Esophagus (tissue), 2 donors: ENCODE data around the gene ART4. TPM values are rescaled to one million over a fixed set of nuclear protein-coding genes. Genes with fewer than 3 reads are reported as not detected.
A peak's percentile ranks its signal among the peaks of the same experiment; 100 is the strongest.

Experiments used
- H3K27ac ChIP-seq, 2 donors: one replicate each; pipeline ENCODE4 v1.5.1; 2013; ENCODE audit warnings: low read depth in 2 of 2, mild to moderate bottlenecking in 2 of 2, inconsistent platforms in 1 of 2, low read length in 1 of 2, moderate library complexity in 1 of 2
- H3K27me3 ChIP-seq, 2 donors: one replicate each; pipeline ENCODE4 v1.6.1; 2013; ENCODE audit warnings: low read length in 2 of 2, control low read depth in 1 of 2, mild to moderate bottlenecking in 1 of 2; ENCODE audit not compliant: insufficient read depth in 2 of 2, control insufficient read depth in 1 of 2
- H3K36me3 ChIP-seq, 2 donors: one replicate each; pipeline ENCODE4 v1.6.1; 2013; ENCODE audit warnings: low read length in 1 of 2; ENCODE audit not compliant: control insufficient read depth in 2 of 2, insufficient read depth in 2 of 2
- H3K4me1 ChIP-seq, 2 donors: one replicate each; pipeline ENCODE4 v1.6.1; 2013; ENCODE audit warnings: low read length in 1 of 2; ENCODE audit not compliant: control insufficient read depth in 2 of 2, insufficient read depth in 2 of 2
- H3K4me3 ChIP-seq, 2 donors: one replicate each; pipeline ENCODE4 v1.5.1; 2013; ENCODE audit warnings: low read length in 2 of 2, mild to moderate bottlenecking in 2 of 2, low read depth in 1 of 2, moderate library complexity in 1 of 2
- H3K9me3 ChIP-seq, 2 donors: one replicate each; pipeline ENCODE4 v1.6.1; 2013; ENCODE audit warnings: mild to moderate bottlenecking in 2 of 2, low read depth in 1 of 2, low read length in 1 of 2, moderate library complexity in 1 of 2; ENCODE audit not compliant: control insufficient read depth in 2 of 2, insufficient read depth in 1 of 2
- WGBS, 2 donors: extraction: QIAGEN DNeasy Blood & Tissue Kit; methylation state at CpG; one replicate each; pipeline ENCODE4 v1.1.7; 2013; 5-methylcytosine and 5-hydroxymethylcytosine counted together
- polyA plus RNA-seq, 2 donors: library from polyadenylated mRNA; stranded (reverse); fragments of 200-250 nt; gene quantifications; one replicate each; pipeline ENCODE4 v1.2.3, GENCODE V29; 2013
- donor health status: healthy with polysubstance abuse.
- donor health status: Bipolar disorder and iron deficiency.

ART4 gene
- polyA plus RNA-seq: under 1 TPM; 0.05 to 0.14 TPM

- Histone ChIP-seq H3K4me1 (peaks cover 0 to 4% of the 10 kb centered on the region in 2 donors), H3K36me3 (no peaks in the 10 kb centered on the region), H3K4me3 (no peak within 1 kb of the TSS), H3K27ac (peak within 1 kb of the TSS in 1 of 2 donors; percentile 49), H3K9me3 (no peaks in the 10 kb centered on the region), H3K27me3 (no peaks in the 10 kb centered on the region)
- 70 to 79% methylated on average over 10 of the region's 10 CpGs for WGBS, 2 donors
Measured at GRCh38 chr12:14843425-14843887, at the start of gene ART4. TSS of gene ART4 (minus strand) at chr12:14843526. CDS start at chr12:14843113, 413 bp downstream.

GRCh38 chr12:14892726-14893505 lies 49.6 kb upstream of the ART4 start:
- H3K4me1 ChIP-seq: no peaks in the 10 kb centered on the region
- no peaks in the 10 kb centered on the region for H3K27me3 ChIP-seq
- H3K27ac ChIP-seq: peak overlapping the region in 1 of 2 donors; percentile 14
- no peak overlapping the region for H3K4me3 ChIP-seq
- 67 to 70% methylated on average over 7 of the region's 7 CpGs for WGBS, 2 donors
- no peaks in the 10 kb centered on the region for H3K36me3 ChIP-seq
- H3K9me3 ChIP-seq: no peaks in the 10 kb centered on the region

- Histone ChIP-seq H3K36me3 (no peaks in the 10 kb centered on the region), H3K27ac (no peak overlapping the region), H3K4me3 (no peak overlapping the region), H3K4me1 (no peaks in the 10 kb centered on the region), H3K9me3 (no peaks in the 10 kb centered on the region), H3K27me3 (no peaks in the 10 kb centered on the region)
- 60 to 77% methylated on average over 5 of the region's 5 CpGs for WGBS, 2 donors
Measured at GRCh38 chr12:14890701-14891100, 47.4 kb upstream of the ART4 start.

- Histone ChIP-seq H3K9me3 (no peaks in the 10 kb centered on the region), H3K4me3 (no peak overlapping the region), H3K4me1 (no peaks in the 10 kb centered on the region), H3K36me3 (no peaks in the 10 kb centered on the region), H3K27me3 (no peaks in the 10 kb centered on the region), H3K27ac (peak overlapping the region in 1 of 2 donors; percentile 21)
- 42 to 49% methylated on average over 6 of the region's 6 CpGs for WGBS, 2 donors
Measured at GRCh38 chr12:14886271-14886670, 42.9 kb upstream of the ART4 start.

GRCh38 chr12:14885718-14886221 lies 42.4 kb upstream of the ART4 start, which contains the start of gene MGP:
TSS of gene MGP (minus strand) at chr12:14885854. CDS start at chr12:14885791, 63 bp downstream.
- H3K4me3 ChIP-seq: peak within 1 kb of the TSS; percentile 20
- WGBS, 2 donors: 41 to 57% methylated on average over 6 of the region's 6 CpGs
- peak within 1 kb of the TSS; percentile 52 to 68 for H3K27ac ChIP-seq
- H3K36me3 ChIP-seq: no peaks in the 10 kb centered on the region
- H3K27me3 ChIP-seq: no peaks in the 10 kb centered on the region
- H3K4me1 ChIP-seq: no peaks in the 10 kb centered on the region
- H3K9me3 ChIP-seq: no peaks in the 10 kb centered on the region

GRCh38 chr12:14884458-14884878 lies 41.1 kb upstream of the ART4 start:
- peak overlapping the region in 1 of 2 donors; percentile 20 for H3K4me3 ChIP-seq
- 1 to 2% methylated on average over 5 of the region's 5 CpGs for WGBS, 2 donors

GRCh38 chr12:14883686-14884085 lies 40.4 kb upstream of the ART4 start:
- H3K4me3 ChIP-seq: no peak overlapping the region
- no peaks in the 10 kb centered on the region for H3K4me1 ChIP-seq
- no peaks in the 10 kb centered on the region for H3K9me3 ChIP-seq
- no peak overlapping the region for H3K27ac ChIP-seq
- WGBS, 2 donors: 73 to 77% methylated on average over 10 of the region's 10 CpGs
- H3K36me3 ChIP-seq: no peaks in the 10 kb centered on the region
- H3K27me3 ChIP-seq: no peaks in the 10 kb centered on the region

More at GRCh38 chr12:14884458-14884878, 41.1 kb upstream of the ART4 start:
- peak overlapping the region; percentile 36 to 68 for H3K27ac ChIP-seq
- H3K27me3 ChIP-seq: no peaks in the 10 kb centered on the region
- H3K9me3 ChIP-seq: no peaks in the 10 kb centered on the region
- H3K36me3 ChIP-seq: no peaks in the 10 kb centered on the region
- H3K4me1 ChIP-seq: no peaks in the 10 kb centered on the region

GRCh38 chr12:14880890-14881453 lies 37.6 kb upstream of the ART4 start:
- WGBS, 2 donors: 79 to 83% methylated on average over 6 of the region's 6 CpGs
- Histone ChIP-seq H3K27ac (no peak overlapping the region), H3K27me3 (no peaks in the 10 kb centered on the region), H3K36me3 (no peaks in the 10 kb centered on the region), H3K9me3 (no peaks in the 10 kb centered on the region), H3K4me3 (no peak overlapping the region), H3K4me1 (no peaks in the 10 kb centered on the region)

GRCh38 chr12:14879222-14879933 lies 36.1 kb upstream of the ART4 start:
- Histone ChIP-seq H3K4me3 (no peak overlapping the region), H3K27ac (no peak overlapping the region)

More at GRCh38 chr12:14879222-14879933, 36.1 kb upstream of the ART4 start:
- Histone ChIP-seq H3K27me3 (no peaks in the 10 kb centered on the region), H3K36me3 (no peaks in the 10 kb centered on the region), H3K4me1 (no peaks in the 10 kb centered on the region), H3K9me3 (no peaks in the 10 kb centered on the region)
- 92 to 96% methylated on average over 8 of the region's 8 CpGs for WGBS, 2 donors
